Pancreas (tissue), 10 donors: Measurements from ENCODE around the gene SCRN1. TPM values are rescaled to one million over a fixed set of nuclear protein-coding genes. Genes with fewer than 3 reads are reported as not detected.

Source experiments
- ATAC-seq, 4 donors: fragments of 200-7000 bp; cut with Tn5 transposase; one replicate each; pipeline versions ENCODE4 v1.8.0 to v1.9.1; 2020; ENCODE audit warnings: mild to moderate bottlenecking in 4 of 4, moderate library complexity in 4 of 4
- DNase-seq, 6 donors: peaks; one replicate each; pipeline ENCODE4 v3.0.0-alpha.2; 2020
- FAIRE-seq: peaks from 2 replicates; lab custom pipeline; 2012; peaks lifted over from hg19 to GRCh38; lab: Jason Lieb, UNC
- H3K27ac ChIP-seq, 4 donors: fragments of 200-600 bp; sonication (generic); 1 replicate in 3 of 4; 2 replicates in 1 of 4; pipeline versions ENCODE4 v1.5.0 to v1.8.0; 2020
- H3K27me3 ChIP-seq, 4 donors: fragments of 200-600 bp; one replicate each; pipeline ENCODE4 v1.8.0; 2021
- H3K36me3 ChIP-seq, 3 donors: fragments of 200-600 bp; sonication (generic) in 1 of 3; one replicate each; pipeline versions ENCODE4 v1.5.0 to v1.8.0; 2020 to 2021
- H3K4me1 ChIP-seq, 3 donors: fragments of 200-600 bp; one replicate each; pipeline ENCODE4 v1.8.0; 2021
- H3K4me3 ChIP-seq, 4 donors: fragments of 200-600 bp; sonication (generic) in 2 of 4; one replicate each; pipeline versions ENCODE4 v1.5.0 to v1.8.0; 2020 to 2021
- H3K9me3 ChIP-seq, 4 donors: fragments of 200-600 bp; one replicate each; pipeline ENCODE4 v1.8.0; 2021
- CTCF ChIP-seq, 4 donors: fragments of 200-600 bp; sonication (generic) in 3 of 4; IDR thresholded peaks; one replicate each; pipeline versions ENCODE4 v1.5.0 to v1.8.0; 2021; ENCODE audit warnings: antibody characterized with exemption in 4 of 4
- WGBS, 2 donors: extraction: QIAGEN DNeasy Blood & Tissue Kit; methylation state at CpG; one replicate each; pipeline ENCODE4 v1.1.7; 2013; 5-methylcytosine and 5-hydroxymethylcytosine counted together
- intact Hi-C, 3 donors: fragments of 100-400 bp; cut with DNase I; formaldehyde crosslinking; loops; one replicate each; pipeline versions ENCODE4 v1.11.1 to v1.14.2; 2022
- polyA plus RNA-seq, 2 donors: library from polyadenylated mRNA; stranded (reverse); fragments of 200-250 nt; gene quantifications; one replicate each; pipeline ENCODE4 v1.2.3, GENCODE V29; 2013
- total RNA-seq, 6 donors: library from RNA; stranded (reverse); fragmentation: NEBNext Ultra II Directional in 4 of 6; extraction: Animal tissue kit (Norgen Biotek cat#: 25700) in 4 of 6; gene quantifications; one replicate each; pipeline versions ENCODE4 v1.2.1 to v1.2.4, GENCODE V29; 2021 to 2023
- donor health status: healthy with polysubstance abuse.
- donor health status: DM: no; HTN: no; CAD: no; lungs with moderate emphysema.
- donor health status: DM: no; HTN: no; CAD: no.
- donor health status: control.
- donor health status: control.
- donor health status: Bipolar disorder and iron deficiency.
- donor health status: DM: yes; HTN: yes; CAD: no.
- donor health status: DM: no; HTN: no; CAD: no.
- donor health status: DM: no; HTN: no; CAD: no.
- donor health status: DM: yes; HTN: yes; CAD: no.

SCRN1 gene
- total and polyA plus RNA-seq, 8 donors: 7.7 to 48.0 (median 32.3) TPM

- intact Hi-C loops: no loop called here
- Histone ChIP-seq H3K4me1 (no peaks in the 10 kb centered on the region), H3K36me3 (no peaks in the 10 kb centered on the region), H3K27me3 (no peaks in the 10 kb centered on the region), H3K27ac (no peak overlapping the region), H3K9me3 (no peaks in the 10 kb centered on the region), H3K4me3 (no peak overlapping the region)
- ATAC-seq (no peak), FAIRE-seq (no peak), DNase-seq (no peak)
- TF ChIP-seq CTCF (IDR thresholded peaks at IDR 0.05): no peak
- 86 to 94% methylated on average over 4 of the region's 4 CpGs for WGBS, 2 donors
Measured at GRCh38 chr7:29890251-29890650, 99.3 kb downstream of the SCRN1 start.

DNA sequence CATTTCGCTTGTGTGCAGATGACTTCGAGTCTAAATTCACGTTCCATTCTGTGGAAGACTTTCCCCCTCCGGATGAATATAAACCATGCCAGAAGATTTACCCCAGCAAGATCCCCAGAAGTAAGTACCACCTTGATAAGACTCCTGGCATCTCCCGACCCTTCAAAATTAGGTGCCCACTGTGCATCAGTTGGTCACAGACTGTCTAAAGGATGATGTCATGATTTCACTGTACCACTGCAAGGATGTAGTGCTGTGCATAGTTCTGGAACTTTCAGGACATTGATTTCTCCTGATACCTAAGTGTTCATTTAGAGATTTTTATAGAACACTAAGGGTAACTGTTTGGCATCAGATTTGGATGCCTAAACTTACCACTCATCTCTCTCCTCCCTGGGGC lies 100.3 kb downstream of the SCRN1 start:
- intact Hi-C loops: no loop called here
- H3K36me3 ChIP-seq: no peaks in the 10 kb centered on the region
- no peaks in the 10 kb centered on the region for H3K27me3 ChIP-seq
- no peak for FAIRE-seq
- no peak overlapping the region for H3K27ac ChIP-seq
- WGBS, 2 donors: 88 to 91% methylated on average over 5 of the region's 5 CpGs
- DNase-seq: no peak
- no peak for TF ChIP-seq CTCF (IDR thresholded peaks at IDR 0.05)
- no peak for ATAC-seq
- H3K9me3 ChIP-seq: no peaks in the 10 kb centered on the region
- no peak overlapping the region for H3K4me3 ChIP-seq
- H3K4me1 ChIP-seq: no peaks in the 10 kb centered on the region

GRCh38 chr7:29888006-29888405 lies 101.6 kb downstream of the SCRN1 start:
- H3K36me3 ChIP-seq: no peaks in the 10 kb centered on the region
- H3K4me1 ChIP-seq: no peaks in the 10 kb centered on the region
- intact Hi-C loops: no loop called here
- H3K27me3 ChIP-seq: no peaks in the 10 kb centered on the region
- no peak overlapping the region for H3K27ac ChIP-seq
- no peak for TF ChIP-seq CTCF (IDR thresholded peaks at IDR 0.05)
- FAIRE-seq (no peak), ATAC-seq (no peak), DNase-seq (no peak)
- H3K4me3 ChIP-seq: no peak overlapping the region
- no peaks in the 10 kb centered on the region for H3K9me3 ChIP-seq
- WGBS, 2 donors: 77 to 86% methylated on average over 7 of the region's 7 CpGs

- no peak overlapping the region for H3K4me3 ChIP-seq
- DNase-seq (no peak), ATAC-seq (no peak), FAIRE-seq (no peak)
- H3K36me3 ChIP-seq: no peaks in the 10 kb centered on the region
- intact Hi-C loops: no loop called here
- TF ChIP-seq CTCF (IDR thresholded peaks at IDR 0.05): no peak
- H3K27ac ChIP-seq: no peak overlapping the region
- no peaks in the 10 kb centered on the region for H3K4me1 ChIP-seq
- WGBS, 2 donors: 95 to 96% methylated on average over 2 of the region's 2 CpGs
- H3K9me3 ChIP-seq: no peaks in the 10 kb centered on the region
- no peaks in the 10 kb centered on the region for H3K27me3 ChIP-seq
Measured at GRCh38 chr7:29886827-29887226, 102.8 kb downstream of the SCRN1 start.

GRCh38 chr7:29885626-29886025 lies 104.0 kb downstream of the SCRN1 start:
- no peaks in the 10 kb centered on the region for H3K27me3 ChIP-seq
- H3K4me1 ChIP-seq: no peaks in the 10 kb centered on the region
- H3K4me3 ChIP-seq: no peak overlapping the region
- ATAC-seq (no peak), DNase-seq (no peak), FAIRE-seq (no peak)
- no peak overlapping the region for H3K27ac ChIP-seq
- WGBS, 2 donors: 88 to 92% methylated on average over 3 of the region's 3 CpGs
- no peak for TF ChIP-seq CTCF (IDR thresholded peaks at IDR 0.05)
- H3K9me3 ChIP-seq: no peaks in the 10 kb centered on the region
- intact Hi-C loops: no loop called here
- H3K36me3 ChIP-seq: no peaks in the 10 kb centered on the region
